Keratinocyte (primary cell): Measurements from ENCODE around the gene CXCL14. TPM values are rescaled to one million over a fixed set of nuclear protein-coding genes. Genes with fewer than 3 reads are reported as not detected.

ENCODE experiments used
- DNase-seq: peaks from one replicate; pipeline ENCODE4 v3.0.0-alpha.2; 2011; ENCODE audit warnings: low read depth, missing footprints, low spot score
- FAIRE-seq: peaks from 2 replicates; lab custom pipeline; 2011; peaks lifted over from hg19 to GRCh38; lab: Jason Lieb, UNC
- H2AFZ ChIP-seq: 2 replicates; pipeline ENCODE4 v1.6.0; 2012; ENCODE audit warnings: low read length, control low read depth, inconsistent platforms; ENCODE audit not compliant: control insufficient read depth
- H3K27ac ChIP-seq: 2 replicates; pipeline ENCODE4 v1.5.1; 2011; ENCODE audit warnings: low read length; ENCODE audit not compliant: control insufficient read depth, insufficient read depth
- H3K27me3 ChIP-seq: 3 replicates; pipeline ENCODE4 v1.6.0; 2011; ENCODE audit warnings: low read length; ENCODE audit not compliant: control insufficient read depth, insufficient read depth; ENCODE audit errors: extremely low read depth
- H3K36me3 ChIP-seq, 2 experiments: 2 replicates in 1 of 2; 3 replicates in 1 of 2; pipeline ENCODE4 v1.5.1; 2011; ENCODE audit warnings: low read length in 2 of 2, mild to moderate bottlenecking in 1 of 2; ENCODE audit not compliant: control insufficient read depth in 2 of 2, insufficient read depth in 2 of 2; ENCODE audit errors: extremely low read depth in 1 of 2
- H3K4me1 ChIP-seq: 3 replicates; pipeline ENCODE4 v1.5.1; 2011; ENCODE audit warnings: low read length; ENCODE audit not compliant: control insufficient read depth, insufficient read depth; ENCODE audit errors: extremely low read depth
- H3K4me2 ChIP-seq: 3 replicates; pipeline ENCODE4 v1.6.0; 2011; ENCODE audit warnings: low read depth, low read length; ENCODE audit not compliant: control insufficient read depth, insufficient read depth; ENCODE audit errors: extremely low read depth
- H3K4me3 ChIP-seq, 3 experiments: fragments of 200-600 bp in 1 of 3; sonication (generic) in 1 of 3; 2 replicates in 2 of 3; 3 replicates in 1 of 3; pipeline ENCODE4 v1.5.1; 2011 to 2016; ENCODE audit warnings: low read length in 3 of 3, mild to moderate bottlenecking in 3 of 3, control low read depth in 2 of 3, inconsistent platforms in 1 of 3, low read depth in 1 of 3, mixed read lengths in 1 of 3, mixed run types in 1 of 3, moderate library complexity in 1 of 3; ENCODE audit not compliant: control insufficient read depth in 2 of 3, insufficient read depth in 2 of 3; ENCODE audit errors: extremely low read depth in 1 of 3
- H3K79me2 ChIP-seq: 2 replicates; pipeline ENCODE4 v1.6.0; 2012; ENCODE audit warnings: low read length; ENCODE audit not compliant: control insufficient read depth, insufficient read depth
- H3K9ac ChIP-seq: 3 replicates; pipeline ENCODE4 v1.6.0; 2011; ENCODE audit warnings: low read length; ENCODE audit not compliant: control insufficient read depth, insufficient read depth; ENCODE audit errors: extremely low read depth
- H3K9me1 ChIP-seq: 3 replicates; pipeline ENCODE4 v1.6.0; 2011; ENCODE audit warnings: low read length; ENCODE audit not compliant: control insufficient read depth, insufficient read depth; ENCODE audit errors: extremely low read depth
- H3K9me3 ChIP-seq: 2 replicates; pipeline ENCODE4 v1.5.1; 2012; ENCODE audit warnings: low read depth, low read length; ENCODE audit not compliant: control insufficient read depth
- H4K20me1 ChIP-seq: 3 replicates; pipeline ENCODE4 v1.6.0; 2011; ENCODE audit warnings: low read length; ENCODE audit not compliant: control insufficient read depth, insufficient read depth; ENCODE audit errors: extremely low read depth
- CTCF ChIP-seq, 3 experiments: IDR thresholded peaks in 1 of 3; conservative IDR thresholded peaks in 1 of 3; optimal IDR thresholded peaks in 1 of 3; 2 replicates in 2 of 3; 3 replicates in 1 of 3; pipeline versions ENCODE3 to v1.5.1; 2011; ENCODE audit warnings: low read length in 3 of 3, mild to moderate bottlenecking in 3 of 3, moderate library complexity in 2 of 3, control low read depth in 1 of 3, inconsistent platforms in 1 of 3; ENCODE audit not compliant: insufficient read depth in 2 of 3; ENCODE audit errors: extremely low read depth in 1 of 3
- EZH2 ChIP-seq: IDR thresholded peaks from one replicate; pipeline ENCODE4 v1.6.1; 2012; ENCODE audit warnings: inconsistent platforms, mild to moderate bottlenecking, low read length, moderate library complexity
- dilution Hi-C: fragments of 300-500 bp; cut with MboI; formaldehyde crosslinking; loops from one replicate; pipeline ENCODE4 v1.7.0; 2020; ENCODE audit warnings: low sequenced_read_pairs; ENCODE audit not compliant: extremely low pct_ligation_motif_present
- polyA plus RNA-seq, 5 experiments: library from polyadenylated mRNA; depleted of rRNA in 3 of 5; stranded (reverse) in 3 of 5; stranded (forward) in 1 of 5; unstranded in 1 of 5; fragments of >200 nt; gene quantifications; 1 replicate in 1 of 5; 2 replicates in 3 of 5; 3 replicates in 1 of 5; pipeline versions ENCODE4 v1.2.1 to v1.2.3, GENCODE V29; 2011 to 2012; ENCODE audit warnings: missing spikeins in 2 of 5, low read depth in 1 of 5, low replicate concordance in 1 of 5

Gene CXCL14
- polyA plus RNA-seq, 1 donor (not counting 4 experiments of a cell fraction or from before 2014, with no cell fraction given), result 124 TPM

- FAIRE-seq, result no peak
- Histone ChIP-seq H4K20me1 (no peaks in the 10 kb centered on the region), H3K4me1 (no peaks in the 10 kb centered on the region), H3K9me3 (no peaks in the 10 kb centered on the region), H2AFZ (no peak overlapping the region), H3K27ac (no peak overlapping the region), H3K27me3 (peaks cover 17% of the 10 kb centered on the region), H3K4me2 (no peak overlapping the region), H3K9ac (no peak overlapping the region), H3K9me1 (no peaks in the 10 kb centered on the region), H3K79me2 (no peaks in the 10 kb centered on the region), H3K36me3 (no peaks in the 10 kb centered on the region), H3K4me3 (no peak overlapping the region)
- no peak for DNase-seq
- TF ChIP-seq EZH2, result no peak
- no peak for TF ChIP-seq CTCF (optimal IDR thresholded peaks at IDR 0.05 in 1 of 3, IDR thresholded peaks at IDR 0.05 in 1 of 3, conservative IDR thresholded peaks at IDR 0.05 in 1 of 3; ENCODE audit: extremely low read depth in 1 of 3, insufficient read depth in 2 of 3, low read length in 3 of 3)
- dilution Hi-C loops, result no loop called here
These were observed 47.2 kb upstream of the CXCL14 start for GRCh38 chr5:135625961-135626360.

GRCh38 chr5:135625486-135625885 is 46.7 kb upstream of the CXCL14 start:
- H4K20me1 ChIP-seq, result no peaks in the 10 kb centered on the region
- no peak overlapping the region for H3K9ac ChIP-seq
- no peaks in the 10 kb centered on the region for H3K9me3 ChIP-seq
- no peak for TF ChIP-seq CTCF (optimal IDR thresholded peaks at IDR 0.05 in 1 of 3, IDR thresholded peaks at IDR 0.05 in 1 of 3, conservative IDR thresholded peaks at IDR 0.05 in 1 of 3; ENCODE audit: extremely low read depth in 1 of 3, insufficient read depth in 2 of 3, low read length in 3 of 3)
- no peak for TF ChIP-seq EZH2
- H3K9me1 ChIP-seq, result no peaks in the 10 kb centered on the region
- dilution Hi-C loops, result no loop called here
- no peaks in the 10 kb centered on the region for H3K79me2 ChIP-seq
- peaks cover 17% of the 10 kb centered on the region for H3K27me3 ChIP-seq
- H3K4me1 ChIP-seq, result no peaks in the 10 kb centered on the region
- H3K36me3 ChIP-seq, result no peaks in the 10 kb centered on the region
- no peak for FAIRE-seq
- H3K4me2 ChIP-seq, result no peak overlapping the region
- no peak overlapping the region for H2AFZ ChIP-seq
- H3K27ac ChIP-seq, result no peak overlapping the region
- H3K4me3 ChIP-seq, result no peak overlapping the region
- no peak for DNase-seq
